DOHH2 (cell line): ENCODE measurements around the gene CIAO3.

Experiments used
- H3F3A ChIP-seq: fragments of 200-600 bp; sonication (generic), shearing (Covaris generic); 2 replicates; pipeline ENCODE4 v1.6.0; 2016; ENCODE audit warnings: antibody characterized with exemption, mild to moderate bottlenecking; ENCODE audit not compliant: control insufficient read depth, insufficient read depth
- H3K27ac ChIP-seq: fragments of 200-600 bp; sonication (generic); 2 replicates; pipeline ENCODE4 v1.5.1; 2014; ENCODE audit warnings: low read depth, mild to moderate bottlenecking, low read length, moderate library complexity
- H3K27me3 ChIP-seq: fragments of 200-600 bp; sonication (generic); 2 replicates; pipeline ENCODE4 v1.6.1; 2014; ENCODE audit warnings: mild to moderate bottlenecking, low read length, mixed read lengths; ENCODE audit not compliant: control insufficient read depth
- H3K36me3 ChIP-seq: fragments of 200-600 bp; sonication (generic); 2 replicates; pipeline ENCODE4 v1.6.1; 2014; ENCODE audit warnings: mild to moderate bottlenecking, low read length, moderate library complexity, mixed read lengths; ENCODE audit not compliant: control insufficient read depth
- H3K4me1 ChIP-seq: fragments of 200-600 bp; sonication (generic); 2 replicates; pipeline ENCODE4 v1.6.1; 2014; ENCODE audit warnings: mild to moderate bottlenecking, low read length, mixed read lengths; ENCODE audit not compliant: control insufficient read depth
- H3K4me2 ChIP-seq: fragments of 200-600 bp; sonication (generic); 2 replicates; pipeline ENCODE4 v1.6.0; 2014; ENCODE audit warnings: mild to moderate bottlenecking, low read length, moderate library complexity
- H3K4me3 ChIP-seq: fragments of 200-600 bp; sonication (generic); 2 replicates; pipeline ENCODE4 v1.5.1; 2014; ENCODE audit warnings: mild to moderate bottlenecking, low read length, mixed read lengths
- H3K79me2 ChIP-seq: fragments of 200-600 bp; sonication (generic); 2 replicates; pipeline ENCODE4 v1.6.1; 2014; ENCODE audit warnings: mild to moderate bottlenecking, low read length, mixed read lengths; ENCODE audit not compliant: control insufficient read depth
- H3K9me2 ChIP-seq: fragments of 200-600 bp; sonication (generic); replicated peaks from 2 replicates; pipeline ENCODE4 v1.6.1; 2014; ENCODE audit warnings: mild to moderate bottlenecking, low read length, mixed read lengths; ENCODE audit not compliant: control insufficient read depth
- H3K9me3 ChIP-seq: fragments of 200-600 bp; sonication (generic); 2 replicates; pipeline ENCODE4 v1.6.1; 2014; ENCODE audit warnings: antibody characterized with exemption, low read length, mixed read lengths; ENCODE audit not compliant: control insufficient read depth, insufficient read depth
- H4K20me1 ChIP-seq: fragments of 200-600 bp; sonication (generic); 2 replicates; pipeline ENCODE4 v1.6.0; 2014; ENCODE audit warnings: low read depth, mild to moderate bottlenecking, antibody characterized with exemption, low read length, moderate library complexity; ENCODE audit not compliant: control insufficient read depth, insufficient read depth
- EZH2phosphoT487 ChIP-seq: fragments of 200-600 bp; sonication (generic); IDR thresholded peaks from 2 replicates; pipeline ENCODE4 v1.6.1; 2017; ENCODE audit warnings: borderline replicate concordance, mild to moderate bottlenecking, antibody characterized with exemption, low read length, moderate library complexity, mixed read lengths
- TF ChIP-seq, protein P1 (sequence below): fragments of 200-600 bp; sonication (generic); IDR thresholded peaks from one replicate; pipeline ENCODE4 v1.5.1; 2014; ENCODE audit warnings: antibody characterized with exemption, mild to moderate bottlenecking, low read depth, low read length; ENCODE audit not compliant: poor library complexity, severe bottlenecking

CIAO3 gene

DNA sequence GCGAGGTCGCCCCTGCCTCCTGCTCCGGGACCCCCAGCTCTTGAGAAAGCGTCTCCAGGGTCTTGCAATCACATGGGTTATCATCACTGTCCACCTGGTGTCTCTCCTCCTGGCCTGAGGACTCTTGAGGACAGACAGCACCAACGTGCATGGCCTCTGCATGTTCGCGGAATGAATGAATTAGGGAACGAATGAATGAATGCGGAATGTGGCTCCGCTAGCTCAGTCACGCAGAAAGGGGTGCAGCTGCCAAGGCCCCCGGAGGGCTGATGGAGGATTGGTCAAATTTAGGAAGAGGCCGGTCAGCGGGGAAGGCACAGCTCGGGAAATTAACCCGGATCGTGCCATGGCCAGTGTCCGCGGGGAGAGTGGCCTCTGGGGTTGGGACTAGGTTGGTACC lies 38.5 kb downstream of the CIAO3 start:
- H3K4me2 ChIP-seq: no peak overlapping the region
- H3K9me3 ChIP-seq: no peaks in the 10 kb centered on the region
- no peaks in the 10 kb centered on the region for H3K4me1 ChIP-seq
- H3F3A ChIP-seq: no peaks in the 10 kb centered on the region
- no peaks in the 10 kb centered on the region for H3K36me3 ChIP-seq
- no peaks in the 10 kb centered on the region for H3K79me2 ChIP-seq
- no peaks in the 10 kb centered on the region for H3K9me2 ChIP-seq
- no peak overlapping the region for H3K27ac ChIP-seq
- no peak overlapping the region for H3K4me3 ChIP-seq
- no peaks in the 10 kb centered on the region for H4K20me1 ChIP-seq
- H3K27me3 ChIP-seq: peaks cover 61% of the 10 kb centered on the region
- no peak for TF ChIP-seq EZH2phosphoT487
- TF ChIP-seq, protein P1, sequence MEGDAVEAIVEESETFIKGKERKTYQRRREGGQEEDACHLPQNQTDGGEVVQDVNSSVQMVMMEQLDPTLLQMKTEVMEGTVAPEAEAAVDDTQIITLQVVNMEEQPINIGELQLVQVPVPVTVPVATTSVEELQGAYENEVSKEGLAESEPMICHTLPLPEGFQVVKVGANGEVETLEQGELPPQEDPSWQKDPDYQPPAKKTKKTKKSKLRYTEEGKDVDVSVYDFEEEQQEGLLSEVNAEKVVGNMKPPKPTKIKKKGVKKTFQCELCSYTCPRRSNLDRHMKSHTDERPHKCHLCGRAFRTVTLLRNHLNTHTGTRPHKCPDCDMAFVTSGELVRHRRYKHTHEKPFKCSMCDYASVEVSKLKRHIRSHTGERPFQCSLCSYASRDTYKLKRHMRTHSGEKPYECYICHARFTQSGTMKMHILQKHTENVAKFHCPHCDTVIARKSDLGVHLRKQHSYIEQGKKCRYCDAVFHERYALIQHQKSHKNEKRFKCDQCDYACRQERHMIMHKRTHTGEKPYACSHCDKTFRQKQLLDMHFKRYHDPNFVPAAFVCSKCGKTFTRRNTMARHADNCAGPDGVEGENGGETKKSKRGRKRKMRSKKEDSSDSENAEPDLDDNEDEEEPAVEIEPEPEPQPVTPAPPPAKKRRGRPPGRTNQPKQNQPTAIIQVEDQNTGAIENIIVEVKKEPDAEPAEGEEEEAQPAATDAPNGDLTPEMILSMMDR: no peak

GRCh38 chr16:700684-701584 lies 39.9 kb downstream of the CIAO3 start:
- no peak overlapping the region for H3K27ac ChIP-seq
- peaks cover 49% of the 10 kb centered on the region for H3K27me3 ChIP-seq
- no peaks in the 10 kb centered on the region for H3K9me2 ChIP-seq
- H3K4me1 ChIP-seq: peaks cover under 1% of the 10 kb centered on the region
- TF ChIP-seq, protein P1: no peak
- TF ChIP-seq EZH2phosphoT487: no peak
- H4K20me1 ChIP-seq: no peaks in the 10 kb centered on the region
- no peak overlapping the region for H3K4me2 ChIP-seq
- no peaks in the 10 kb centered on the region for H3K79me2 ChIP-seq
- no peaks in the 10 kb centered on the region for H3K9me3 ChIP-seq
- no peaks in the 10 kb centered on the region for H3F3A ChIP-seq
- H3K4me3 ChIP-seq: no peak overlapping the region
- no peaks in the 10 kb centered on the region for H3K36me3 ChIP-seq

DNA sequence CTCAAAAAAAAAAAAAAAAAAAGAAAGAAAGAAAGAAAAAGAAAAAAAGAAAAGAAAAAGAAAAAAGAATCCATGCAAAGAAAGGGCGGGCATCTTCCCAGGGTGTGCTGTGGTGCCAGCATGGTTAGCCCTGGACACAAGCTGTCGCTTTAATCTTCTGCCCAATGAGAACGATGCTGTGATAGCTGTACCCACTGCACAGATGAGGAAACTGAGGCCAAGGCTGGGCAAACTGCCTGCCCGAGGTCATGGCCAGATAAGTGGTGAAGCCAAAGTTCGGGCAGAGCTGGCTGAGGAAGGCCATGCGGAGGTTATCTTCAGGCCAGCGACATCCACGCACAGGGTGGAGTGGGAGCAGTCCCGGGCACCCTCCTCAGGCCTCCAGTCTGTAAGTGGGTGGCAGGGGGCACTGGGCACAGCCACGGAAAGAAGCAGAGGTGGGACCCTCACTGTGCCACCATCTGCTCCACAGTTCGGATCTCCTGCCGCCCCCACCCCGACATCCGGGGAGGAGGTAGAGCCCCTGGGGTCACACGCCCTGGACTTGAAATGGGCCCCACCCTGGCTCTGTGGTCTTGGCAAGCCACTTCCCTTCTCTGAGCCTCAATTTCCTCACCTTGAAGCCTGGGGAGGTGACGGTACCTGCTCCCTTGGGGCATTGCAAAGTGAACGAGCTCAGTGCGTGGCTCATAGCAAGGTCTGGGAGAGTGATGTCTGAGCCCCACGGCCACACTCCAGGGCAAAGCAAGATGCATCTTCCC lies 41.7 kb downstream of the CIAO3 start:
- no peaks in the 10 kb centered on the region for H3K9me3 ChIP-seq
- H3K36me3 ChIP-seq: no peaks in the 10 kb centered on the region
- no peaks in the 10 kb centered on the region for H3K79me2 ChIP-seq
- H4K20me1 ChIP-seq: no peaks in the 10 kb centered on the region
- H3K9me2 ChIP-seq: no peaks in the 10 kb centered on the region
- H3K4me1 ChIP-seq: peaks cover 18% of the 10 kb centered on the region
- H3K27ac ChIP-seq: no peak overlapping the region
- no peaks in the 10 kb centered on the region; the same call in 1 of the 2 replicates for H3F3A ChIP-seq
- H3K4me2 ChIP-seq: no peak overlapping the region
- TF ChIP-seq, protein P1: no peak
- no peak for TF ChIP-seq EZH2phosphoT487
- H3K27me3 ChIP-seq: peaks cover 55% of the 10 kb centered on the region
- no peak overlapping the region for H3K4me3 ChIP-seq
